CD4-positive, alpha-beta T cell treated with Interleukin-1 beta for 1 hour (primary cell): ENCODE measurements around the gene LYZL4.
A peak's percentile ranks its signal among the peaks of the same experiment; 100 is the strongest.

ENCODE experiments used
- DNase-seq, 2 donors: peaks; one replicate each; pipeline ENCODE4 v3.0.0-alpha.2; 2020 to 2022

The LYZL4 gene

GRCh38 chr3:42410370-42411131, at the start of gene LYZL4:
Gene LYZL4 (minus strand): TSS chr3:42410610. CDS start chr3:42407251, 3,359 bp downstream.
- DNase-seq: no peak

GRCh38 chr3:42459151-42459550, 48.7 kb upstream of the LYZL4 start:
- DNase-seq: no peak

- no peak for DNase-seq
These were observed 45.8 kb upstream of the LYZL4 start for GRCh38 chr3:42456211-42456610.

- no peak for DNase-seq
These were observed 41.3 kb upstream of the LYZL4 start for GRCh38 chr3:42451546-42452230.

GRCh38 chr3:42451116-42451515, 40.7 kb upstream of the LYZL4 start:
- no peak for DNase-seq

- no peak for DNase-seq
These were observed 40.2 kb upstream of the LYZL4 start for GRCh38 chr3:42450567-42450966.

- no peak for DNase-seq
These were observed 37.1 kb upstream of the LYZL4 start for GRCh38 chr3:42447481-42447880.

GRCh38 chr3:42446111-42447050, 36.0 kb upstream of the LYZL4 start:
- no peak for DNase-seq

GRCh38 chr3:42443819-42444436, 33.5 kb upstream of the LYZL4 start:
- peak; percentile 66 for DNase-seq

- no peak for DNase-seq
These were observed 32.9 kb upstream of the LYZL4 start for GRCh38 chr3:42443292-42443691.

- no peak for DNase-seq
These were observed 32.2 kb upstream of the LYZL4 start for GRCh38 chr3:42442640-42443039.

- no peak for DNase-seq
These were observed 31.4 kb upstream of the LYZL4 start for GRCh38 chr3:42441791-42442190.

- no peak for DNase-seq
These were observed 30.5 kb upstream of the LYZL4 start for GRCh38 chr3:42440924-42441323.

GRCh38 chr3:42439261-42440115, 29.1 kb upstream of the LYZL4 start:
- no peak for DNase-seq

GRCh38 chr3:42438758-42439157, 28.3 kb upstream of the LYZL4 start:
- no peak for DNase-seq

GRCh38 chr3:42438193-42438592, 27.8 kb upstream of the LYZL4 start:
- no peak for DNase-seq

- DNase-seq: no peak
These were observed 24.5 kb upstream of the LYZL4 start for GRCh38 chr3:42434777-42435380.

- DNase-seq: no peak
These were observed 22.1 kb upstream of the LYZL4 start for GRCh38 chr3:42432485-42432884.

GRCh38 chr3:42430781-42431532, 20.5 kb upstream of the LYZL4 start:
- DNase-seq: no peak

- no peak for DNase-seq
These were observed 18.4 kb upstream of the LYZL4 start for GRCh38 chr3:42428830-42429229.
